Gastrocnemius medialis (tissue), 4 donors: ENCODE measurements around the gene SDC1. TPM values are rescaled to one million over a fixed set of nuclear protein-coding genes. Genes with fewer than 3 reads are reported as not detected.

Experiments
- ATAC-seq, 2 donors: fragments of 150-250 bp; one replicate each; pipeline ENCODE4 v1.9.1; 2016
- DNase-seq, 2 donors: peaks; one replicate each; pipeline ENCODE4 v3.0.0-alpha.2; 2019
- H3K27ac ChIP-seq, 4 donors: fragments of 200-600 bp; sonication (generic); 1 replicate in 1 of 4; 2 replicates in 3 of 4; pipeline ENCODE4 v1.5.1; 2016 to 2018; ENCODE audit warnings: mild to moderate bottlenecking in 2 of 4, moderate library complexity in 1 of 4
- H3K27me3 ChIP-seq, 3 donors: fragments of 200-600 bp; sonication (generic) in 2 of 3; 1 replicate in 1 of 3; 2 replicates in 2 of 3; pipeline versions ENCODE4 v1.5.1 to v1.6.0; 2016 to 2019; ENCODE audit warnings: mild to moderate bottlenecking in 1 of 3, moderate library complexity in 1 of 3
- H3K36me3 ChIP-seq, 2 donors: fragments of 200-600 bp; sonication (generic) in 1 of 2; one replicate each; pipeline ENCODE4 v1.5.1; 2017 to 2018
- H3K4me1 ChIP-seq, 2 donors: fragments of 200-600 bp; sonication (generic) in 1 of 2; one replicate each; pipeline ENCODE4 v1.5.1; 2016 to 2017; ENCODE audit warnings: mild to moderate bottlenecking in 2 of 2
- H3K4me3 ChIP-seq, 4 donors: fragments of 200-600 bp; sonication (generic) in 3 of 4; 1 replicate in 1 of 4; 2 replicates in 3 of 4; pipeline ENCODE4 v1.5.1; 2016 to 2019; ENCODE audit warnings: mild to moderate bottlenecking in 2 of 4
- H3K9me3 ChIP-seq, 3 donors: fragments of 200-600 bp; sonication (generic) in 2 of 3; 1 replicate in 1 of 3; 2 replicates in 2 of 3; pipeline ENCODE4 v1.5.1; 2016 to 2019
- POLR2A ChIP-seq, 2 donors: fragments of 450-650 bp; IDR thresholded peaks; one replicate each; pipeline ENCODE4 v1.6.1; 2017; ENCODE audit warnings: antibody characterized with exemption in 2 of 2, mild to moderate bottlenecking in 2 of 2, moderate library complexity in 2 of 2
- in situ Hi-C, 4 donors: fragments of 200-750 bp; cut with MboI; loops; one replicate each; pipeline versions ENCODE4 v1.15.0 to v1.8.0; 2017; ENCODE audit warnings: low sequenced_read_pairs in 4 of 4
- intact Hi-C: fragments of 100-400 bp; cut with DNase I; formaldehyde crosslinking; loops from one replicate; pipeline ENCODE4 v1.15.1; 2023; ENCODE audit warnings: low total_unique reads
- total RNA-seq, 4 donors: library from RNA; depleted of rRNA; stranded (reverse); fragments of >200 nt; gene quantifications; one replicate each; pipeline versions ENCODE4 v1.1.0 to v1.2.3, GENCODE V29; 2016
- TF ChIP-seq, protein P1 (sequence below), 5 experiments: fragments of 450-650 bp in 3 of 5; fragments of 200-600 bp in 2 of 5; sonication (generic) in 2 of 5; IDR thresholded peaks in 4 of 5; conservative IDR thresholded peaks in 1 of 5; 1 replicate in 4 of 5; 2 replicates in 1 of 5; pipeline ENCODE4 v1.5.1; 2016 to 2019; ENCODE audit warnings: antibody characterized with exemption in 5 of 5, mild to moderate bottlenecking in 3 of 5, moderate library complexity in 3 of 5

Gene SDC1
- total RNA-seq, 4 donors from 2014 or later, result 0.41 to 1.2 (median 1.2) TPM; not detected in 1

DNA sequence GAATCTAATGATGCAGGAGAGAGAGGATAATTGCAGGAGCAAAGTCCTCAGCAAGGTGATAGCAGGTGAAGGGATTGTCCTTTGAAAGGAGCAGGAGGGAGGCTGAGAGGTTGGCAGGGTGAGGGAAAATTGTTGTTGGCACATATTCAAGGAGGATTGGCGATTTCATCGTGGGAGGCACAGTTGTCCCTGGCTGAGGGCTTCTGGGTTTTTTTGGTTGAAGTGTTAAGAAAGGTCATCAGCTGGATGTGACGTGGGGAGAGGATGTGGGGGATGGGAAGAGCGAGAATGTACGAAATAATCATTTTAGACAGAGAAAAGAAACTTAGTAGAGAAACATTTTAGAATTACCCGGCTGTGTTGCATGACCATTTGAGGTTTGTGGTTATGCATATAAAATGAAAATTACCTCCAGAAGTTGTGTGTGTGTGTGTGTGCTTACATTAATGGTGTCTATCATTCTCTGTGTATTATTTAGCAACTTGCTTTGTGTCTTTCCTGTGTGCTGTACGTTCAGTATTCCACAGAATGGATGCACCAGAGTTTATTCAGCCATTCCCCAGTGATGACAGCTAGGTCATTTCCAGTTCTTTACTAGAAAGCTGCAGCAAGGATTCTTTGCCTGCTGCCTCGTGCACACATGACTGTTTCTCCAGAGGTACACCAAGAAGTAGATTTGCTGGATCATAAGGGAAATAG is 67.6 kb downstream of the SDC1 start:
- intact Hi-C loops (no loop called here), in situ Hi-C loops (no loop called here)
- Histone ChIP-seq H3K27ac (no peak overlapping the region), H3K4me3 (no peak overlapping the region), H3K27me3 (no peaks in the 10 kb centered on the region), H3K36me3 (no peaks in the 10 kb centered on the region), H3K9me3 (no peaks in the 10 kb centered on the region), H3K4me1 (no peaks in the 10 kb centered on the region)
- no peak for ATAC-seq
- TF ChIP-seq, protein P1, sequence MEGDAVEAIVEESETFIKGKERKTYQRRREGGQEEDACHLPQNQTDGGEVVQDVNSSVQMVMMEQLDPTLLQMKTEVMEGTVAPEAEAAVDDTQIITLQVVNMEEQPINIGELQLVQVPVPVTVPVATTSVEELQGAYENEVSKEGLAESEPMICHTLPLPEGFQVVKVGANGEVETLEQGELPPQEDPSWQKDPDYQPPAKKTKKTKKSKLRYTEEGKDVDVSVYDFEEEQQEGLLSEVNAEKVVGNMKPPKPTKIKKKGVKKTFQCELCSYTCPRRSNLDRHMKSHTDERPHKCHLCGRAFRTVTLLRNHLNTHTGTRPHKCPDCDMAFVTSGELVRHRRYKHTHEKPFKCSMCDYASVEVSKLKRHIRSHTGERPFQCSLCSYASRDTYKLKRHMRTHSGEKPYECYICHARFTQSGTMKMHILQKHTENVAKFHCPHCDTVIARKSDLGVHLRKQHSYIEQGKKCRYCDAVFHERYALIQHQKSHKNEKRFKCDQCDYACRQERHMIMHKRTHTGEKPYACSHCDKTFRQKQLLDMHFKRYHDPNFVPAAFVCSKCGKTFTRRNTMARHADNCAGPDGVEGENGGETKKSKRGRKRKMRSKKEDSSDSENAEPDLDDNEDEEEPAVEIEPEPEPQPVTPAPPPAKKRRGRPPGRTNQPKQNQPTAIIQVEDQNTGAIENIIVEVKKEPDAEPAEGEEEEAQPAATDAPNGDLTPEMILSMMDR (IDR thresholded peaks at IDR 0.05 in 4 of 5, conservative IDR thresholded peaks at IDR 0.05 in 1 of 5), result no peak
- TF ChIP-seq POLR2A (IDR thresholded peaks at IDR 0.05), result no peak
- no peak for DNase-seq

DNA sequence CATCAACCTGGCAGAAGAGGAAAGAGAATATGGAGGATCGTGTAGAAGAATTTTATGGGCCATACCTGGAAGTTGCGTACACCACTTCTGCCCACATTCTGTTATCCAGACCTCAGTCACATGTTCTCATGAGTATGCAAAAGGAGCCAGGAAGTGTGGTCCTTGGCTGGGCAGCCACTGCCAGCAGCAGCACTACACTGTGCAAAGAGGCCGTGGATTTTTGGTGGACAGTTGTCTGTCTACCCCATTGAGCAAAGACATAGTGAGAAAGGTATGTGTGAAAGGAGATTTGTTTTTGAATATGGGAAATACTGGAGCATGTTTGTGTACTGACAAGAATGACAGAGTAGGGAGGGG is 68.1 kb downstream of the SDC1 start:
- Histone ChIP-seq H3K4me3 (no peak overlapping the region), H3K4me1 (no peaks in the 10 kb centered on the region), H3K36me3 (no peaks in the 10 kb centered on the region), H3K9me3 (no peaks in the 10 kb centered on the region), H3K27ac (no peak overlapping the region), H3K27me3 (no peaks in the 10 kb centered on the region)
- in situ Hi-C loops (no loop called here), intact Hi-C loops (no loop called here)
- TF ChIP-seq, protein P1 (IDR thresholded peaks at IDR 0.05 in 4 of 5, conservative IDR thresholded peaks at IDR 0.05 in 1 of 5), result no peak
- no peak for TF ChIP-seq POLR2A (IDR thresholded peaks at IDR 0.05)
- DNase-seq, result no peak
- ATAC-seq, result no peak

DNA sequence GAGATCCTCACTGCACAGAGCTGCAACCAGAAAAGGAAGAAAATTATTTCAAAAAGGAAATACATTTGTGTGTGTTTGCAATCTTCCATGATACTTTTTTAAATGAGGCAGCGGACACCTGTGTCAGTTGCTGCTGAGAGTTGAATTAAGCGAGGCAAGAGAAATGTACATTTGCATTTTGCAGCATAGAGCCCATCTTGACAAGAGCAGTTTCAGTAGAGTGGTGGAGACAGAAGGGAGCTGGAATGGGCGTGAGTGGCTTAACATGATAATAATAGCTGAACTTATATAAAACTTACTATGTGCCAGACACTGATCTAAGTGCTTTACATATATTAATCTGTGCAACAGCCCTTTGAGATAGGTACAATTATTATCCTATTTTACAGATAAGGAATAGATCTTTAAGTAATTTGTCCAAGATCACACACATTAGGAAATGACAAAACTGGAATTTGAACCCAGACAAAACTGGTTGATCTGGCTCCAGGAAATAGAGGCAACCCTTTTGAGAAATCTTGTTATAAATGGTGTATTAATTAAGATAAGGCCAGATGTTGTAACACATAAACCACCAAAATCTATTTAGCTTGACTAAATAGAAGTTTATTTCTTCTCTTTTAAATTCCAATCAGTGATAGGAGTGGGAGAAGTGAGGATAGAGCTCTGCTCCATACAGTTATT is 68.7 kb downstream of the SDC1 start:
- no peak overlapping the region for H3K27ac ChIP-seq
- TF ChIP-seq, protein P1 (IDR thresholded peaks at IDR 0.05 in 4 of 5, conservative IDR thresholded peaks at IDR 0.05 in 1 of 5), result no peak
- no peak for TF ChIP-seq POLR2A (IDR thresholded peaks at IDR 0.05)
- no peak overlapping the region for H3K4me3 ChIP-seq
- H3K4me1 ChIP-seq, result no peaks in the 10 kb centered on the region
- no peak for ATAC-seq
- intact Hi-C loops (no loop called here), in situ Hi-C loops (no loop called here)
- H3K36me3 ChIP-seq, result no peaks in the 10 kb centered on the region
- H3K9me3 ChIP-seq, result no peaks in the 10 kb centered on the region
- no peak for DNase-seq
- H3K27me3 ChIP-seq, result no peaks in the 10 kb centered on the region

DNA sequence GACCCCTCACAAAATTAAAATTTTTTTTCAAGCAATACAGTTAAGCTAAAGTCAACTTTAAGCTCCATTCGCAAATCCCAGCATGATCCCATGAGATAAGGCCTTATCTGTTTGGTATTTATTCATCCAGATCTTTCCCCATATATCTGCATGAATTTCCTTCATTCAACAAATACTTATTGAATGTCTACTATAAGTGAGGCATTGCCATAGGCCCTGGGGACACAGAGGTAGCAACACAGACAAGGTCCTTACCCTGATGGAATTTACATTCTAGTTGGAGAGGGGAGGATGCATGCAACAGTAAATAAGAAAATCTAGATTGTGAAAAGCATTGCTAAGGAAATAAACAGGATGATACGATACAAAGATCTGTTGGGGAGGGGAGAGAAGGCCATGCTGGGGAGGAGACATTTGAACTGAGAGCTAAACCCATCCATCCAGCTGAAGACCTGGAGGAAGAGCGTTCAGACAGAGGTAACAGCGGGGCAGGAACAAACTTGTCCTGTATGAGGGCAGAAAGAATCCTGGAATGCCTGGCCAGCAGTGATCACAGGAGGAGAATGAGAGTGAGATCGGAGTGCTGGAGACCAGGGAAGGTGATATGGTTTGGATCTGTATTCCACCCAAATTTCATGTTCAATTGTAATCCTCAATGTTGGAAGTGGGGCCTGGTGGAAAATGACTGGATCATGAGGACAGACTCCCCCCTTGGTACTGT is 71.6 kb downstream of the SDC1 start:
- Histone ChIP-seq H3K4me1 (peaks cover 0 to 5% of the 10 kb centered on the region in 2 donors), H3K27ac (no peak overlapping the region), H3K4me3 (no peak overlapping the region), H3K27me3 (no peaks in the 10 kb centered on the region), H3K36me3 (no peaks in the 10 kb centered on the region), H3K9me3 (no peaks in the 10 kb centered on the region)
- no peak for DNase-seq
- intact Hi-C loops (no loop called here), in situ Hi-C loops (no loop called here)
- ATAC-seq, result no peak
- TF ChIP-seq, protein P1 (IDR thresholded peaks at IDR 0.05 in 4 of 5, conservative IDR thresholded peaks at IDR 0.05 in 1 of 5), result no peak
- TF ChIP-seq POLR2A (IDR thresholded peaks at IDR 0.05), result no peak
